Femur (tissue), 1 donor: ENCODE data around the gene ONECUT1.

Experiments
- DNase-seq: peaks from one replicate; pipeline ENCODE4 v3.0.0-alpha.2; 2017

Gene ONECUT1

GRCh38 chr15:52780172-52780980 lies 9.8 kb downstream of the ONECUT1 start:
- DNase-seq, result peak; percentile 71

DNA sequence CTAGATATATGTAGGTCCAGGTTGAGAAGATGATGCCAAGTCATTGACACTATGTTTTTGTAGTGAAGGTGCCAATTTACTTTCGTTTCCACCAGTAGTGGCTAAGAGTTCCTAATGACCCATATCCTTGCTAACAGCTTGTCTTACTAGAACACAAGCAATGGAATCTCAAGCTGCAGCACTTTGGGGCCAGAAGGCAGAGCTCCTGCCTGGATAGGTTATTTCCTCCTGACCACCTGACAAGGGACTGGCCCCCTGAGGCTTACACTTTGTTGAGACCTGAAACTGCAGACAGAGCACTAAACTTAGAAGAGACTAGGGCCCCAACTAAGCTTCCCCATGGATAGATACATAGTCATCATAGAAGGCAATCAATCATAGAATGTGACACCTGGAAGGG lies 11.7 kb downstream of the ONECUT1 start:
- no peak for DNase-seq

GRCh38 chr15:52772766-52773165 lies 17.4 kb downstream of the ONECUT1 start:
- DNase-seq, result no peak

DNA sequence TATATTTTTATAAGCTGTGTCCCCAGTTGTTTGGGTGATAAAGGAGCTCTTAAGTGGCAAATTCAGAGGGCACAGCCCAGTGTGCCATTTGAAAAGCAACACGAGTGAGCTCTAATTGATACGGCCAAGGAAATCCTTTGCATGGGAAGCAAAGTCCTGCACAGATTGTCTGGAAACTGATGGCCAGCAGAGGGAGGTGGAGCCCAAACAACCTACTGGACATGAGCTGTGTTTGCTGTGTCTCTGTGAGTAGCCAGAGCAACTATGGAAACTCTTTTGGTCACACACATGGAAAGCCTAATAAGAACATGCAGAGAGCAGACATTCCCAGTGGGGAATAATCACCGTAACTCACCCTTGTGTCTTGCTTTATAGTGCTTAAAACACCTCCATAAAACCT lies 24.4 kb downstream of the ONECUT1 start:
- DNase-seq, result no peak

- no peak for DNase-seq
These were observed 25.4 kb downstream of the ONECUT1 start for GRCh38 chr15:52764731-52765130.

- no peak for DNase-seq
These were observed 27.5 kb downstream of the ONECUT1 start for GRCh38 chr15:52762621-52763020.

DNA sequence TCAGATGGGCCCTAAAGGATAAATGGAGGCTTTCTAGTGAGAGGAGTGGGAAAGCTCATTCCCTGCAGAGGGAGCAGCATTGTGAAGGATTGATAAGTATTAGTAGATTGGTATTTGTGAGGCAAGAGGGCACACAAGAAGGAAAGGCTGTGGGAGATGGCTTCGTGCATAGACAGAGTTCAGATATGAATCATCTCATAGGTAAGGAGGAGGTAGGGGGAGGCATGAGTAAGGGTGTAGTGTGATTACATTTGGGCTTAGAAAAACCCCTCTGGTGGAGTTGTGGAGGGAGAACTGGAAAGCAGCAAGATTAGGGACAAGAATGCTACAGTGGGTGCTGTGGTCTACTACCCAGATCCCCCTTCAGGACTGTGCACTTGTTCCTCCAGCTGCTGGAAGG lies 29.6 kb downstream of the ONECUT1 start:
- DNase-seq, result no peak

DNA sequence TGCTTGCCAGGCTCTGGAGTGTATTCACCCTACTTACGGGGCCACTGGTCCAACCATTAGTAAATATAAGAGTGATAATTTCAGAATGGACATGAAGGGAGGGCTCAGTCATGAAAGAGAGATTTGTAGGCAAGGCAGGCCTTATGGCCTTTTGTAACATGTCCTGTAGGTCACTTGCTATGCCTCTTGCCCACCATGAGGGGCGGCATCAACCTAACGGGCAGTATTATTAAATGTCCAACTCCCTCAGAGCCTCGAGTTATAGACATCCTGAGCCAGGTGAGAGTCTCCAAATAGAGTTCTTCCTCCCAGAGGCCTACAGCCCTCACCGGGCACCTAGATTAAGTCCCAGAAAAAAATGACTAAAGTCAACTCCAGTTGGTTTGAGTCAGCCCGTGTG lies 30.2 kb downstream of the ONECUT1 start:
- no peak for DNase-seq

- DNase-seq, result no peak
These were observed 32.6 kb downstream of the ONECUT1 start for GRCh38 chr15:52757496-52757895.

GRCh38 chr15:52751522-52751921 lies 38.6 kb downstream of the ONECUT1 start:
- no peak for DNase-seq

GRCh38 chr15:52749258-52749657 lies 40.9 kb downstream of the ONECUT1 start:
- DNase-seq, result no peak

- no peak for DNase-seq
These were observed 43.9 kb downstream of the ONECUT1 start for GRCh38 chr15:52746162-52746757.

- DNase-seq, result no peak
These were observed 44.6 kb downstream of the ONECUT1 start for GRCh38 chr15:52745326-52746161.

DNA sequence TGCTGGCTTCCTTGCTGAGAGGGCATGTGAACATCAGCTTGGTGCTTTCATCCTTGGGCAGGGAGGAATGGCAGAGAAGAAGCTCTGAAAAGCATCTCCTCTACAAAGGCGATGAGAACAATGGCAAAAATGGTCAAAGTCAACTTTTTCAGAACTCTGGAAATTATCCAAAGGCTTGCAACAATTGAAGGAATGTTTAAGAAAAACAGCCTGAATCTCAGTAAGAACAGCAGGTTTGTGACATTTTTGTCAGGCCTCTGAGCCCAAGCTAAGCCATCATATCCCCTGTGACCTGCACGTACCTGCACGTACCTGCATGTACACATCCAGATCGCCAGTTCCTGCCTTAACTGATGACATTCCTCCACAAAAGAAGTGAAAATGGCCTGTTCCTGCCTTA lies 51.8 kb downstream of the ONECUT1 start:
- DNase-seq, result no peak

DNA sequence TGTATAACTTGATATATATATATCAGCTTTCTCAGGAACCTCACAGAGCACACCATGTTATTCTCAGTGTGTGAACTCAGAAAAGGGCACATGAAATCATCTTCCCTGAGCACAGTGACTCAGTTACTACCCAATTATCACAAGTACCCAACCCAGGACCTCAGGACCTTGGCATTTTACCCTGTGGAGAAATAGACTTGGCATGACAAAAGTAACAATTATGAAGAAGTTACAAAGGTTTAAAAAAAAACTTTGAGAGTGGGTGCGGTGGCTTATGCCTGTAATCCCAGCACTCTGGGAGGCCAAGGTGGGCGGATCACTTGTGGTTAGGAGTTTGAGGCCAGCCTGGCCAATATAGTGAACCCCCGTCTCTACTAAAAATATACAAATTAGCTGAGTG lies 52.4 kb downstream of the ONECUT1 start:
- peak; percentile 23 for DNase-seq

GRCh38 chr15:52735231-52736089 lies 54.7 kb downstream of the ONECUT1 start:
- peak; percentile 65 for DNase-seq

GRCh38 chr15:52734329-52734728 lies 55.8 kb downstream of the ONECUT1 start:
- no peak for DNase-seq

GRCh38 chr15:52733696-52734255 lies 56.4 kb downstream of the ONECUT1 start:
- peak; percentile 33 for DNase-seq

DNA sequence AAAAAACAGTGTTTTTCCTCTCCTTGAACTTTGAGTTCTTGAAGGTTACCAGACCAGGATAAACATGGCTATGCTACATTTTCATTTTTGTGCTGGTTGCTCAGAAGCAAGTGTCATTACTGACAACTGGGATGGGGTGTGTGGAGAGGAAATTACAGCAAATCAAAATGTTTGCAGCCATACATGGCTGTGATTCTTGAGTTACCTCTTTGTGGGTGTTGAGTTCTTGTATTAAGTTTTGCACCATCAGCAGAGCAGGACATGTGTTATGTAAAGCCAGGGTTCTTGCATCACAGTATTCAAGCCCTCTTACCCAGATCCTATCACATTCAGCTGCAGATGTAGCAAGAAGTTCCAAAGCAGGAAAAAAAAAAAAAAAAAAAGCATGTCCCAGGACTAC lies 57.0 kb downstream of the ONECUT1 start:
- no peak for DNase-seq

GRCh38 chr15:52732551-52732950 lies 57.6 kb downstream of the ONECUT1 start:
- DNase-seq, result no peak

DNA sequence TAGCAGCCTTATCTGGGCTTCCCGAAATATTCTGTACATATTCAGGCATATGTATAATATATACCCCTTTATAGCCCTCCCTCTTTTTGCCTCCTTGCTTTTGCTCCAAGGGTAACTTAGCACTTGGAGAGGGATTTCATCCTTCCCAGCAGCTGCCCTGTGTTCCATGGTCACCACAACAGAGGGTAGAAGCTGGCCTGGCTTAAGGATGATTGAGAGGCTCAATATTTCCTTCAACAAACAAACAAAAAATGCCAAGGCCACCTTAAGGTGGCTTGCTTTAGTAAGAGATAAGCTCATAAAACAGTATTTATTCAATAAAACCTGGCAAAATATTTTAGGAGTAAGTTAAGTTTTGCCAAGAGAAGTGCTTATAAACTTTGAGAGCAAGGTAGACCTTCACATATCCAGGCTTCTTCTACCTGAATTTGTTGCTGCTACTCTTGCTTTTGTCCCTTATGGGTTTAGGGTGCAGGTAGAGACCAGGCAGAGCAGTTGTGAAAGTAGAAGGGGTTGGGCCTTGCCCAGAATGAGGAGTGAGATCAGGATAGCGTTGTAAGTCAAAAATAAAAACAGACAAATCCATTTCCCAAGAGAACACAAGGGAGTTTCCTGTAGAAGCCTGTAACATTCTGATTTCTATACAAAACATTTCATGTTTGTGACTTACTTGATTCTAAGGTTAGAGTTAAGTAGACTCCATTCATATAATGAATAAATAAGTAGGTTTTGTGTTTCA lies 58.2 kb downstream of the ONECUT1 start:
- DNase-seq, result no peak

GRCh38 chr15:52731004-52731403 lies 59.1 kb downstream of the ONECUT1 start:
- DNase-seq, result no peak
